ENCODE data around the gene CCT8L2. TPM values are rescaled to one million over a fixed set of nuclear protein-coding genes. Genes with fewer than 3 reads are reported as not detected.
"Not testable (repeated sequence)": the region's sequence is repeated elsewhere in the genome, so short reads cannot be mapped to it uniquely, and the experiment has no call there.

CCT8L2 gene
- total RNA-seq, 1 donor, result not detected

GRCh38 chr22:16615606-16616245, 23.1 kb upstream of the CCT8L2 start:
- not testable (repeated sequence) for H3K27me3 ChIP-seq (ENCODE audit: insufficient read depth, low read length); H3K36me3 ChIP-seq (ENCODE audit: insufficient read depth, low read length); H2AFZ ChIP-seq (ENCODE audit: low read length); H3K4me1 ChIP-seq (ENCODE audit: insufficient read depth, low read length); H3K79me2 ChIP-seq (ENCODE audit: insufficient read depth, low read length); H3K4me3 ChIP-seq (ENCODE audit: insufficient read depth, low read length); H4K20me1 ChIP-seq (ENCODE audit: insufficient read depth, low read length); H3K4me2 ChIP-seq (ENCODE audit: insufficient read depth, low read length); H3K9me3 ChIP-seq (ENCODE audit: low read depth, low read length); DNase-seq (ENCODE audit: insufficient read length, low spot score, missing footprints); H3K27ac ChIP-seq (ENCODE audit: low read depth, low read length)

- no peak for TF ChIP-seq CTCF (IDR thresholded peaks at IDR 0.05; ENCODE audit: extremely low read depth, low read depth, low read length)
- no peak for DNase-seq (ENCODE audit: insufficient read length, low spot score, missing footprints)
- Histone ChIP-seq H3K4me1 (ENCODE audit: insufficient read depth, low read length) (no peaks in the 10 kb centered on the region), H3K9me3 (ENCODE audit: low read depth, low read length) (no peaks in the 10 kb centered on the region), H3K36me3 (ENCODE audit: insufficient read depth, low read length) (no peaks in the 10 kb centered on the region), H3K4me3 (ENCODE audit: insufficient read depth, low read length) (no peak overlapping the region), H4K20me1 (ENCODE audit: insufficient read depth, low read length) (no peaks in the 10 kb centered on the region), H3K27ac (ENCODE audit: low read depth, low read length) (no peak overlapping the region), H3K4me2 (ENCODE audit: insufficient read depth, low read length) (no peak overlapping the region), H3K27me3 (ENCODE audit: insufficient read depth, low read length) (no peaks in the 10 kb centered on the region), H3K79me2 (ENCODE audit: insufficient read depth, low read length) (no peaks in the 10 kb centered on the region), H2AFZ (ENCODE audit: low read length) (no peak overlapping the region)
Observed at GRCh38 chr22:16609548-16610261, 17.1 kb upstream of the CCT8L2 start.

GRCh38 chr22:16608931-16609330, 16.3 kb upstream of the CCT8L2 start:
- Histone ChIP-seq H3K4me2 (ENCODE audit: insufficient read depth, low read length) (no peak overlapping the region), H3K27me3 (ENCODE audit: insufficient read depth, low read length) (no peaks in the 10 kb centered on the region), H3K36me3 (ENCODE audit: insufficient read depth, low read length) (no peaks in the 10 kb centered on the region), H3K27ac (ENCODE audit: low read depth, low read length) (no peak overlapping the region), H3K79me2 (ENCODE audit: insufficient read depth, low read length) (no peaks in the 10 kb centered on the region), H3K4me1 (ENCODE audit: insufficient read depth, low read length) (no peaks in the 10 kb centered on the region), H4K20me1 (ENCODE audit: insufficient read depth, low read length) (no peaks in the 10 kb centered on the region), H3K9me3 (ENCODE audit: low read depth, low read length) (no peaks in the 10 kb centered on the region), H2AFZ (ENCODE audit: low read length) (no peak overlapping the region), H3K4me3 (ENCODE audit: insufficient read depth, low read length) (no peak overlapping the region)
- no peak for TF ChIP-seq CTCF (IDR thresholded peaks at IDR 0.05; ENCODE audit: extremely low read depth, low read depth, low read length)
- no peak for DNase-seq (ENCODE audit: insufficient read length, low spot score, missing footprints)

GRCh38 chr22:16604257-16604998, 11.8 kb upstream of the CCT8L2 start:
- not testable (repeated sequence) for H3K9me3 ChIP-seq (ENCODE audit: low read depth, low read length); H3K4me3 ChIP-seq (ENCODE audit: insufficient read depth, low read length); H3K4me2 ChIP-seq (ENCODE audit: insufficient read depth, low read length); H3K36me3 ChIP-seq (ENCODE audit: insufficient read depth, low read length); DNase-seq (ENCODE audit: insufficient read length, low spot score, missing footprints); H3K27ac ChIP-seq (ENCODE audit: low read depth, low read length); H3K27me3 ChIP-seq (ENCODE audit: insufficient read depth, low read length); H3K79me2 ChIP-seq (ENCODE audit: insufficient read depth, low read length); H2AFZ ChIP-seq (ENCODE audit: low read length); H3K4me1 ChIP-seq (ENCODE audit: insufficient read depth, low read length); H4K20me1 ChIP-seq (ENCODE audit: insufficient read depth, low read length)

GRCh38 chr22:16603770-16604242, 11.2 kb upstream of the CCT8L2 start:
- not testable (repeated sequence) for DNase-seq (ENCODE audit: insufficient read length, low spot score, missing footprints); H4K20me1 ChIP-seq (ENCODE audit: insufficient read depth, low read length); H3K27me3 ChIP-seq (ENCODE audit: insufficient read depth, low read length); H3K36me3 ChIP-seq (ENCODE audit: insufficient read depth, low read length); H2AFZ ChIP-seq (ENCODE audit: low read length); H3K4me2 ChIP-seq (ENCODE audit: insufficient read depth, low read length); H3K4me3 ChIP-seq (ENCODE audit: insufficient read depth, low read length); H3K9me3 ChIP-seq (ENCODE audit: low read depth, low read length); H3K27ac ChIP-seq (ENCODE audit: low read depth, low read length); H3K4me1 ChIP-seq (ENCODE audit: insufficient read depth, low read length); H3K79me2 ChIP-seq (ENCODE audit: insufficient read depth, low read length)
